GM19328 (cell line): ENCODE results near the gene FAAP20.
A peak's percentile ranks its signal among the peaks of the same experiment; 100 is the strongest.

Source experiments
- ATAC-seq: cut with Tn5 transposase; IDR thresholded peaks from one replicate; pipeline ENCODE4 v1.9.1; 2021; ENCODE audit warnings: mild to moderate bottlenecking, moderate library complexity; ENCODE audit not compliant: unreplicated experiment

Gene FAAP20

GRCh38 chr1:2194319-2194897, at the start of gene FAAP20:
TSS of gene FAAP20 (minus strand) at chr1:2194772. CDS start at chr1:2194749, 23 bp downstream.
- peak; percentile 47 for ATAC-seq

GRCh38 chr1:2242814-2243725, 48.5 kb upstream of the FAAP20 start:
- no peak for ATAC-seq

- no peak for ATAC-seq
Observed at GRCh38 chr1:2241820-2242219, 47.2 kb upstream of the FAAP20 start.

- ATAC-seq, result no peak
Observed at GRCh38 chr1:2240270-2241156, 45.9 kb upstream of the FAAP20 start.

GRCh38 chr1:2239384-2239985, 44.9 kb upstream of the FAAP20 start:
- ATAC-seq, result no peak

- ATAC-seq, result no peak
Observed at GRCh38 chr1:2239013-2239370, 44.4 kb upstream of the FAAP20 start.

- ATAC-seq, result no peak
Observed at GRCh38 chr1:2238361-2239012, 43.9 kb upstream of the FAAP20 start.

- no peak for ATAC-seq
Observed at GRCh38 chr1:2237773-2238172, 43.2 kb upstream of the FAAP20 start.

- no peak for ATAC-seq
Observed at GRCh38 chr1:2236695-2237677, 42.4 kb upstream of the FAAP20 start.

- no peak for ATAC-seq
Observed at GRCh38 chr1:2235300-2235998, 40.9 kb upstream of the FAAP20 start.

- ATAC-seq, result no peak
Observed at GRCh38 chr1:2234762-2235113, 40.2 kb upstream of the FAAP20 start.

GRCh38 chr1:2233997-2234761, 39.6 kb upstream of the FAAP20 start:
- ATAC-seq, result no peak

GRCh38 chr1:2233468-2233867, 38.9 kb upstream of the FAAP20 start:
- ATAC-seq, result no peak

- no peak for ATAC-seq
Observed at GRCh38 chr1:2232916-2233438, 38.4 kb upstream of the FAAP20 start.

- no peak for ATAC-seq
Observed at GRCh38 chr1:2232255-2232915, 37.8 kb upstream of the FAAP20 start.

- ATAC-seq, result no peak
Observed at GRCh38 chr1:2231532-2232254, 37.1 kb upstream of the FAAP20 start.
